AG08396 (cell line): Measurements from ENCODE around the gene SELENBP1.
"Not testable (repeated sequence)": the region's sequence is repeated elsewhere in the genome, so short reads cannot be mapped to it uniquely, and the experiment has no call there.

ENCODE experiments used
- DNase-seq: peaks from one replicate; pipeline ENCODE4 v3.0.0; 2012; ENCODE audit warnings: low spot score, mixed read lengths

Gene SELENBP1

GRCh38 chr1:151377150-151377884, 4.8 kb upstream of the SELENBP1 start:
- no peak for DNase-seq

- no peak for DNase-seq
Observed at GRCh38 chr1:151373196-151373595, 691 bp upstream of the SELENBP1 start.

GRCh38 chr1:151371370-151372057, 991 bp downstream of the SELENBP1 start:
- DNase-seq, result peak; percentile 59

- no peak for DNase-seq
Observed at GRCh38 chr1:151370211-151370911, 2.1 kb downstream of the SELENBP1 start.

- no peak for DNase-seq
Observed at GRCh38 chr1:151369621-151370048, 2.9 kb downstream of the SELENBP1 start.

- DNase-seq, result no peak
Observed at GRCh38 chr1:151369302-151369610, 3.2 kb downstream of the SELENBP1 start.

DNA sequence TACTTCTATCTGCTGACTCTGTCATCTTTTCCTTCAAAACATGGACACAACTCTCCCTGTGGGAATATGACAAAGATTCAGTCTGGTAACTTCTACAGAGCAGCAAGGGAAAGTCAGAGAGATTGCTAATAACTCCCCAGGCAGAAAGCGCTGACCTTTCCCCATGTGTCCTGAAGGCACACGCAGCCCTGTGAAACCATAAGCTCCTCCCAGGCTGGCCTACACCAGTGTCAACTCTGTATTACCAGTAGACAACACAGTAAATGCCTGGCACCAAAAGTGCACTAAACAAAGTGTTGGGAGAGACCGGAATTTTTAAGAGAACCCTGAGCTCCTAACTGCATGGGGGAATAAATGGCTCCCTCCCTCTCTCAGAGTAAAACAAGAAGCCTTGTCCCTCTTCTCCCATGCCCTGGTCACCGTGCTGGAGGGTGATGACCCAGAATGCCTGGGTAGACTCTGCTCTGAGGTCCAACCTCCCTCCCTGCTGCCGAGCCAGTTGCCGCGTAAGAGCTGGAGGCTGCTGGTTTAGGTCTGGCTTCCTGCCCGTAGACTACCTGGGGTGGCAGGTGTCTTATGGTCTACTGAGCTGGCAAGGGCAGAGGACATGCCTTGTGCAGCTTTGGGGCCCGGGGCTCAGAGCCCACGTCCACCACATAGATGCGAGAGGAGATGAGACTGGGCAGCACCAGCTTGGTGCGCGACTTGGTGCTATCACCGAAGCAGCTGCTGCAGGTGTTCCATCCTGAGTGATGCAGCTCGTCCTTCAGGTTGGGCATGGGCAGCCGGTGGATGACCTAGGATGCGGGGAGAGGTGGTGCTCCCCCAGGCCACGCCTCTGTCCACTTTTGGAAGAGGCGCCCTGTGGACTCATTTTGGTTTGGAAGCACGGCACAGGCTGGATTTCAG, 3.9 kb downstream of the SELENBP1 start:
- DNase-seq, result no peak

DNA sequence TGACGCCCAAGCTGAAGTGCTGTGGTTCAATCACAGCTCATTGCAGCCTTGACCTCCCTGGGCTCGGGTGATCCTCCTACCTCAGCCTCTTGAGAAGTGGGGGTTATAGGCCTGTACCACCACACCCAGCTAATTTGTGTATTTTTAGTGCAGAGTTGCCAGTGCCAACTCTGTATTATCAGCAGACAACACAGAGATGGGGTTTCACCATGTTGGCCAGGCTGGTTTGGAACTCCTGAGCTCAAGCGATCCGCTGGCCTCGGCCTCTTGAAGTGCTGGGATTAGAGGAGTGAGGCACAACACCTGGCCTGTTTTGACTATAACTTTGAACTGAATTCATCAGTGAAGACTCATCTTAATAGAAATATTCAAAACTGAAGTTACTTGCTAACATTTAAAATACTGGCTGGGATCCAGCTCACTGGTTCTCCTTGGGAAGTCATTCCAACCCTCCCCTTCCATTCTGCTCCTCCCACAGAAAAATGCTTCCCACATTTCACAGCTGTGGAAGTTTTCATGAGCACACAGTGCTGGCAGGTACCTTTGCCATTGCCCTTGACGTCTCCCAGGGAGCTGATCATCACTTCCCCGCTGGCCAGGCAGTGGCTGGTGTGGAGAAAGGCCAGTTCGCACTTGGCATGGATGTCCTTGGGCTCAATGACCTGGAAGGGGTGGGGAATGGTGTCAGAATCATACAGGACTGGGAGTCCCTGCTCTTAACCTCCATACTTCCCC, 4.7 kb downstream of the SELENBP1 start:
- DNase-seq, result no peak

GRCh38 chr1:151364996-151365395, 7.5 kb downstream of the SELENBP1 start:
- DNase-seq, result no peak

DNA sequence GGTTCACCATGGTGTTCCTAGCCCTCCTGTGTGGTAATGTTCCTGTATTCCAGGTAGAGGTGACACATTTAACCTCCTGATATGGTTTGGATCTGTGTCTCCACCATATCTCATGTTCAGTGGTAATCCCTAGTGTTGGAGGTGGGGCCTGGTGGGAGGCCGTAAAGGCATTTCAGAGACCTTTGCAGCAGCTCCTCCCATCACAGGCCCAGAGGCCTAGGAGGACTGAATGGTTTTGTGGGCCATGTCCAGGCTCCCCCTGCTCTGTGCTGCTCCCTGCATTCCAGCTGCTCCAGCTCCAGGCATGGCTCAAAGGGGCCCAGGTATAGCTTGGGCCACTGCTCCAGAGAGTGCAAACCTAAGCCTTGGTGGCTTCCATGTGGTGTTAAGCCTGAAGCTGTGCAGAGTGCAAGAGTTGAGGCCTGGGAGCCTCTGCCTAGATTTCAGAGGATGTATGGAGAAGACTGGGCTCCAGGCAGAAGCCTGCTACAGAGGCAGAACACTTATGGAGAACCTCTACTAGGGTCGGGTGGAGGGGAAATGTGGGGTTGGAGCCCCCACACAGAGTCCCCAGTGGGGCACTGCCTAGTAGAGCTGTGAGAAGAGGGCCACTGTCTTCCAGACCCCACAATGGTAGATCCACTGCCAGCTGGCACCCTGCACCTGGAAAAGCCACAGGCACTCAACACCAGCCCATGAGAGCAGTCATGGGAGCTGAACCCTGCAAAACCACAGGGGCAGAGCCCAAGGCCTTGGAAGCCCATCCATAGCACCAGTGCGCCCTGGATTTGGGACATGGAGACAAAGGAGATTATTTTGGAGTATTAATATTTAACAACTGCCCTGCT, 10.0 kb downstream of the SELENBP1 start:
- DNase-seq, result no peak

DNA sequence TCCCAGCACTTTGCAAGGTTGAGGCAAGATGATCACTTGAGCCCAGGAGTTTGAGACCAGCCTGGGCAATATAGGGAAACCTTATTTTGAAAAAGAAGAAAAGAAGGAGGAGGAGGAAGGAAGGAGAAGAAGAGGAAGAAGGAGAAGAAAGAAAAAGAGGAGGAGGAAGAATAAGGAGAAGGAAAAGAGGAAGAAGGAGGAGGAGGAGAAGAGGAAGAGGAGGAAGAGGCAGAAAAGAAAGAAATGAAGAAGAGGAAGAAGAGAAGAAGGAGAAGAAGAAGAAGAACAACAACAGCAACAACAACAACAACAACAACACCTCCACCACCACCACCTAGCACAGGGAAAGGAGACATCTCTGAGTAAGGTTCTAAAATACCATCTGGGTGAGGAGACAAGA, 10.6 kb downstream of the SELENBP1 start:
- no peak for DNase-seq

- DNase-seq, result no peak
Observed at GRCh38 chr1:151356696-151357095, 15.8 kb downstream of the SELENBP1 start.

- DNase-seq, result no peak
Observed at GRCh38 chr1:151352021-151352718, 20.3 kb downstream of the SELENBP1 start.

GRCh38 chr1:151350323-151350722, 22.2 kb downstream of the SELENBP1 start:
- DNase-seq, result not testable (repeated sequence)

- no peak for DNase-seq
Observed at GRCh38 chr1:151347523-151348246, 24.8 kb downstream of the SELENBP1 start.

DNA sequence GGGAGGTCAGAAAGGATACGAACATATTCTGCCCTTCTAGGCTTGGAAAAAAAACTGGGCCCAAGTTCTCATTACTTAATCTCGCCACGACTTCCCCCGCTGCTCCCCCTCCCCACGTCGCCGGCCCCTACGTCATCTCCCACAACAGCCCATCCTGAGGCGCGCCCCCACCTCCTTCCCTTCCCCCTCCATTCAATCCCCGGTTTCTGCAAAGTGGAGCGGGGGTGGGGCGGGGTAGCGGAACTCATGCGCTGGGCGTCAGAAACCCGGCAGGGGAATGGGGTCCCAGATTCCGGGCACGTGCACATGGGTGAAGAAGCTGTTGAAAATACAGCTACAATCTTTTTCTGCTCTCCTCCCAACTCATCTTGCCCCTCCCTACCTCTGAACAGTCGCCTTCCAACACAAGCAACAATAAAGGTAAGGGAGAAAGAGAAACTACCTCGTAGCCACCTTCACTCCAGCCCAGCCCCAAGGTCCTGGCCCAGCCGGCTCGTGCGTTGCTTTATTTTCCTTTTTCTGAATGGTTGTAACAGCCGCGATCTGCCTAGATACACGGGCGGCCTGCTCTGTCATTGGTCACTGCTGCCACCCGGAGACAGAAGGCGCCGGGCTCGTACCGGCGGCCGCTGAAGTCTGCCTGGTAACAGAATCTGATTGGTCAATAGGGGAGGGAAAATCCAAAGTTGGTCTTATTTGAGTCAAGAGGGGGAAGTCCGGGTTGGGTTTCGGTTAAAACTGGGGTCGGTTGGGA, 25.6 kb downstream of the SELENBP1 start, which contains the start of gene RFX5:
Gene RFX5, minus strand, starts transcription at position 484 of the 754 bp plus-strand sequence. CDS start 932 bp downstream, outside the sequence.
- peak; percentile 94 for DNase-seq

DNA sequence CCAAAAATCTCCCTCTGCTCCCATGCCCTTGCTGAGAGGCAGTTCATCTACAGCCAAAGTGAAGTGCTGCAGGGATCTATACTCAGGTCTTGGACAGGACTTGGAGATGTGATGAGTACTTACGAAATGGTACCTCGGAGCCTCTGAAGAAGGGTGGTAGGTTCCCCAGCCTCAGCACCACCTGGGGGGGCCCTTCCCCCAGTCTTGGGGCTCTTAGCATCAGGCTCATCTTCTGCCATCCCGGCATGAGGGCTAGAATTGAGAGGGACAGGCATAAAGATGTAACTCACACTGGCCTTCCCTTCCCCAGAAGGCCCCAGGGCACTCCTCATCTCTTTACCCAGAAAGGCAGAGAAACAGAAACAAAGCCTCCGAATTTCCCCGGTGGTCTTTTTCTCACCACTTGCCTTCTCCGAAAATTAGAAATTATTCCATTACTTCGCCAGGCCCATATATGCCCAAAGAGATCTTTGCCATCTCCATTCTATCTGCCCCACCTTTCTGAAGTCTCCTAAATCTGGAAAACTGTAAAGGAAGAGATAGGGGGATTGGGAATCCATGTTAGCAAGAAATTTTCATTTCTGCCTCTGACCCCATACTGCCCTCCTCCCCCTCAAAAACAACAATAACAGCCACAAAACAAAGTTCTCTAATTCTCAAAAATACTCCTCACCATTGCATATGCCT, 26.3 kb downstream of the SELENBP1 start:
- DNase-seq, result no peak

DNA sequence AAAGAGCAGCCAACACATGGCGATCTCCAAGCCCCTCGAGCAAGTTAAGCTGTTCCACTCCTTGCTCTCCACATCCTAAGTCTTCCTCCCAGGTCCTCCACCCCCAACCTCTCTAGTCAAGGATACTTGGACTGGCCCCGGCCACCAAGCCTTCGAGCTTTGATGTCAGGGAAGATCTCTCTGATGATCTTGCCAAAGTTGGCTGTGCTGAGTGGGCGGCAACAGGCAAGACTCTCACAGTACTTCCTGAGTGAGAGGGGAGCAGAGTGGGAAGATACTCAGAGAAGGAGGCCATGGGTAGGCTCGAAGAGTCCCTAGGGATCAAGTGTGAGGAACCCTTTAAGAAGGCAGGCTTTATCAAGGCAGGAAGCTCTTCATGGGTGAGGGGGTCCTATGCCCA, 28.2 kb downstream of the SELENBP1 start:
- DNase-seq, result no peak
